GM12878 (cell line): Measurements from ENCODE around the gene SARDH. TPM values are rescaled to one million over a fixed set of nuclear protein-coding genes. Genes with fewer than 3 reads are reported as not detected.

ENCODE experiments used
- ATAC-seq: fragments of 200-7000 bp; cut with Tn5 transposase; 3 replicates; pipeline ENCODE4 v1.9.1; 2020; ENCODE audit warnings: mild to moderate bottlenecking, moderate library complexity
- BruUV-seq: library from RNA; stranded (reverse); fragments of 400-500 nt; replicated peaks from 2 replicates; lab custom pipeline; 2021; lab: Mats Ljungman, UMichigan
- CTCF ChIA-PET: fragments of 300-600 bp; sonication (Branson Sonifier 250); formaldehyde crosslinking; extraction: SDS; loops from one replicate; lab custom pipeline; 2021; ENCODE audit warnings: inconsistent platforms; lab: Yijun Ruan, JAX
- POLR2A ChIA-PET: fragments of 350-600 bp; formaldehyde crosslinking; extraction: SDS; loops from one replicate; lab custom pipeline; 2021; ENCODE audit warnings: inconsistent platforms; lab: Charles Lee
- RAD21 ChIA-PET: fragments of 300-600 bp; sonication (Branson Sonifier 250); formaldehyde crosslinking; loops from one replicate; lab custom pipeline; 2023; ENCODE audit warnings: antibody characterized with exemption; ENCODE audit not compliant: unreplicated experiment; lab: Charles Lee
- SMC1A ChIA-PET: fragments of 300-600 bp; sonication (Branson Sonifier 250); formaldehyde crosslinking; loops from one replicate; lab custom pipeline; 2023; ENCODE audit not compliant: unreplicated experiment, uncharacterized antibody; lab: Charles Lee
- DNase-seq: peaks from one replicate; pipeline ENCODE4 v3.0.0-alpha.2; 2011; ENCODE audit warnings: low read depth, low spot score
- FAIRE-seq: peaks from 3 replicates; lab custom pipeline; 2011; peaks lifted over from hg19 to GRCh38; lab: Jason Lieb, UNC
- H2AFZ ChIP-seq: 2 replicates; pipeline ENCODE4 v1.6.0; 2011; ENCODE audit warnings: low read depth, low read length, control low read depth; ENCODE audit not compliant: control insufficient read depth
- H3K27ac ChIP-seq: 2 replicates; pipeline ENCODE4 v1.5.1; 2011; ENCODE audit warnings: control low read depth; ENCODE audit not compliant: control insufficient read depth, insufficient read depth
- H3K27me3 ChIP-seq, 2 experiments: replicated peaks in 1 of 2; 2 replicates each; pipeline versions ENCODE4 v1.6.0 to v1.6.1; 2011; ENCODE audit warnings: low read length in 1 of 2; ENCODE audit not compliant: control insufficient read depth in 2 of 2, insufficient read depth in 2 of 2
- H3K36me3 ChIP-seq, 2 experiments: 2 replicates each; pipeline ENCODE4 v1.5.1; 2011; ENCODE audit warnings: low read length in 1 of 2; ENCODE audit not compliant: control insufficient read depth in 2 of 2, insufficient read depth in 2 of 2
- H3K4me1 ChIP-seq: 2 replicates; pipeline ENCODE4 v1.6.1; 2011; ENCODE audit warnings: mild to moderate bottlenecking, low read length, moderate library complexity, mixed read lengths; ENCODE audit not compliant: control insufficient read depth, insufficient read depth
- H3K4me2 ChIP-seq: 2 replicates; pipeline ENCODE4 v1.6.0; 2011; ENCODE audit warnings: control low read depth; ENCODE audit not compliant: control insufficient read depth, insufficient read depth
- H3K4me3 ChIP-seq: fragments of 200-600 bp; sonication (generic); 2 replicates; pipeline ENCODE4 v1.5.1; 2016
- H3K79me2 ChIP-seq: 2 replicates; pipeline ENCODE4 v1.6.0; 2011; ENCODE audit warnings: low read length; ENCODE audit not compliant: control insufficient read depth, insufficient read depth
- H3K9ac ChIP-seq: 2 replicates; pipeline ENCODE4 v1.8.0; 2011; ENCODE audit warnings: low read length, control low read depth, mixed read lengths; ENCODE audit not compliant: control insufficient read depth, insufficient read depth
- H3K9me3 ChIP-seq: replicated peaks from 3 replicates; pipeline ENCODE4 v1.5.1; 2011; ENCODE audit warnings: mild to moderate bottlenecking, low read length; ENCODE audit not compliant: control insufficient read depth, insufficient read depth
- H4K20me1 ChIP-seq: 2 replicates; pipeline ENCODE4 v1.6.0; 2011; ENCODE audit not compliant: control insufficient read depth, insufficient read depth
- BRCA1 ChIP-seq: IDR thresholded peaks from 2 replicates; pipeline ENCODE4 v1.6.1; 2011; ENCODE audit warnings: low read depth, low read length, improper control_type of control experiment
- EGR1 ChIP-seq, 2 experiments: IDR thresholded peaks; 1 replicate in 1 of 2; 2 replicates in 1 of 2; pipeline ENCODE4 v1.6.1; 2011 to 2012; ENCODE audit warnings: low read depth in 2 of 2, low read length in 2 of 2, borderline replicate concordance in 1 of 2, mild to moderate bottlenecking in 1 of 2, moderate library complexity in 1 of 2
- EZH2 ChIP-seq: IDR thresholded peaks from 2 replicates; pipeline ENCODE4 v1.6.1; 2012; ENCODE audit warnings: low read depth, mild to moderate bottlenecking, control low read depth, inconsistent platforms, low read length, borderline replicate concordance; ENCODE audit not compliant: control insufficient read depth
- KLF5 ChIP-seq: fragments of 450-650 bp; IDR thresholded peaks from 2 replicates; pipeline ENCODE4 v1.6.1; 2014; ENCODE audit warnings: mild to moderate bottlenecking; ENCODE audit not compliant: partially characterized antibody
- MTA2 ChIP-seq: fragments of 450-650 bp; IDR thresholded peaks from 2 replicates; pipeline ENCODE4 v1.6.1; 2016; ENCODE audit warnings: low read depth, mild to moderate bottlenecking, moderate library complexity
- NBN ChIP-seq: fragments of 450-650 bp; IDR thresholded peaks from 2 replicates; pipeline ENCODE4 v1.6.1; 2016
- NFIC ChIP-seq: IDR thresholded peaks from 2 replicates; pipeline ENCODE4 v1.6.1; 2012; ENCODE audit warnings: low read depth, mild to moderate bottlenecking, inconsistent platforms, low read length, moderate library complexity
- NFYA ChIP-seq: IDR thresholded peaks from 2 replicates; pipeline ENCODE4 v1.6.1; 2011; ENCODE audit warnings: low read depth, mild to moderate bottlenecking, low read length, improper control_type of control experiment, borderline replicate concordance
- NR2C1 ChIP-seq: fragments of 450-650 bp; IDR thresholded peaks from 2 replicates; pipeline ENCODE4 v1.6.1; 2017; ENCODE audit warnings: antibody characterized with exemption, mild to moderate bottlenecking, moderate library complexity
- SMAD5 ChIP-seq: IDR thresholded peaks from 2 replicates; pipeline ENCODE4 v1.6.1; 2016; ENCODE audit warnings: antibody characterized with exemption, low read depth
- SMARCA5 ChIP-seq: fragments of 450-650 bp; IDR thresholded peaks from 2 replicates; pipeline ENCODE4 v1.6.1; 2017; ENCODE audit warnings: mild to moderate bottlenecking
- SMC3 ChIP-seq: IDR thresholded peaks from 2 replicates; pipeline ENCODE4 v1.6.1; 2011; ENCODE audit warnings: low read length, improper control_type of control experiment, borderline replicate concordance
- SRF ChIP-seq, 2 experiments: IDR thresholded peaks; 2 replicates each; pipeline ENCODE4 v1.6.1; 2011; ENCODE audit warnings: low read depth in 2 of 2, low read length in 2 of 2, mild to moderate bottlenecking in 1 of 2, moderate library complexity in 1 of 2
- ZNF384 ChIP-seq: IDR thresholded peaks from 2 replicates; pipeline ENCODE4 v1.6.1; 2012; ENCODE audit warnings: low read depth, mild to moderate bottlenecking, low read length, improper control_type of control experiment, borderline replicate concordance
- WGBS: methylation state at CpG from one replicate; pipeline ENCODE4 v1.1.6; 2016; ENCODE audit warnings: low lambda C conversion rate; ENCODE audit not compliant: insufficient replicate concordance, insufficient coverage; ENCODE audit errors: missing lambda C conversion rate; 5-methylcytosine and 5-hydroxymethylcytosine counted together
- in situ Hi-C: fragments of 300-500 bp; cut with MboI; formaldehyde crosslinking; loops from 9 replicates; pipeline ENCODE4 v1.14.3; 2018; ENCODE audit warnings: mixed read lengths
- intact Hi-C: fragments of 100-400 bp; cut with micrococcal nuclease; formaldehyde crosslinking; loops from one replicate; pipeline ENCODE4 v1.14.2; 2022; ENCODE audit not compliant: unreplicated experiment
- polyA plus RNA-seq, 11 experiments: library from polyadenylated mRNA; depleted of rRNA in 4 of 11; unstranded in 6 of 11; stranded (reverse) in 5 of 11; fragments of >200 nt; fragmentation: Nextera tagmentation in 4 of 11; fragmentation: Illumina TruSeq in 1 of 11; extraction: Ambion mirVana in 4 of 11; extraction: Trizol in 1 of 11; gene quantifications; 1 replicate in 1 of 11; 2 replicates in 10 of 11; pipeline versions ENCODE4 v1.2.1 to v1.2.3, GENCODE V29; 2011 to 2016; ENCODE audit warnings: inconsistent platforms in 2 of 11, missing spikeins in 2 of 11, low read depth in 1 of 11
- total RNA-seq, 4 experiments: library from RNA; depleted of rRNA in 3 of 4; stranded (reverse); fragments of >200 nt in 3 of 4; fragmentation: Illumina TruSeq in 1 of 4; extraction: Trizol in 1 of 4; gene quantifications; 2 replicates each; pipeline versions ENCODE4 v1.2.1 to v1.2.3, GENCODE V29; 2013 to 2021
- TF ChIP-seq, protein P1 (sequence below): fragments of 450-650 bp; IDR thresholded peaks from 2 replicates; pipeline ENCODE4 v1.6.1; 2017; ENCODE audit warnings: borderline replicate concordance
- TF ChIP-seq, protein P2 (sequence below): fragments of 450-650 bp; formaldehyde crosslinking; IDR thresholded peaks from 2 replicates; pipeline ENCODE4 v1.4.0; 2022; ENCODE audit warnings: mild to moderate bottlenecking, moderate library complexity

SARDH gene
- total and polyA plus RNA-seq, 10 of the 15 experiments (the other 5 are each of a cell fraction or from before 2014, with no cell fraction given), result 0.03 to 0.15 (median 0.10) TPM; not detected in 6

DNA sequence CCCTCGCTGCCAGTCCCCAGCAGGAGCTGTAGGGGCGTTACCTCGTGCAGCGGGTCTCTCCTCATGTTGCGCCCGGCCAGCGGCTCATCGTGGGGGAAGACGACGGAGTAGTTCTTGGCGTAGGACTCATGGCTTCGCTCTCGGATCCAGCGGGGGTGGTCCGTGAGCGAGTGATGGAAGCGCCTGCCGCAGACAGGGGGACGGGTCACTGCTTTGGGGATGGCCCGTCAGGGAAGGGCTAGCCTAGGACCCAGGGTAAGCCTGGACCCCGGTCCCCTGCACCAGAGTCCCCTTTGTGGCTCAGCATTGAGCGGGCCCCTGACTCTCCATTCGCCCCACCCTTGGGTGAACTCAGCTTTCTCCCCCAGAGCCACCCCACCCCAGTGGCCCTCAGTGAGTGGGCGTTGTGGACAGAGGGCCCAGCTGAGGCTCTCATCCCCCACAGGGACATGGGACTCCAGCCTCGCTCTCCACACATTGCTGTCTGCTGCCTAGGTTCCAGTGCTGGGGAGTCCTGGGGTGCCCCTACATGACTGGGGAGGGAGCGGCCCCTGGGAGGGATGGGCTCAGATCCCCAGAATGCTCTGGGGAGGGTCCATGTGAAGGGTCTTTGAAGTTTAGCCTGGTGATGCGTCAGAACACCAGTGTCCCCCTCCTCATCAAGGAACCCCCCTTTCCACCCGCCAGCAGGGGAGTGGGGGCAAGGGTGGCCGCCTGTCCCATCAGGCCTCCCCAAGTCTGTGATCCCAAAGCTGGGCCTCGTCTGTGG is 29.7 kb downstream of the SARDH start:
- Histone ChIP-seq H3K4me1 (peaks cover 4% of the 10 kb centered on the region), H3K9ac (no peak overlapping the region), H3K27ac (no peak overlapping the region), H3K4me2 (no peak overlapping the region), H4K20me1 (no peaks in the 10 kb centered on the region), H3K4me3 (no peak overlapping the region), H3K79me2 (no peaks in the 10 kb centered on the region), H3K9me3 (no peaks in the 10 kb centered on the region), H2AFZ (no peak overlapping the region), H3K27me3 (peaks cover 0 to 5% of the 10 kb centered on the region in 2 experiments; a peak in 3 of 4 replicates), H3K36me3 (no peaks in the 10 kb centered on the region)
- DNase-seq (no peak), FAIRE-seq (no peak), ATAC-seq (no peak)
- WGBS, result 59% methylated on average over 30 of the region's 30 CpGs
- in situ Hi-C loops (no loop called here), intact Hi-C loops (no loop called here)
- CTCF ChIA-PET, result interaction anchor here (0.8 to 1.6 kb wide), 2 partner anchors 19 to 27 kb away, joined by 3 to 6 read pairs; no protein-coding TSS in a partner anchor
- BruUV-seq, result no TSS peak
- POLR2A ChIA-PET, result no interaction called here
- RAD21 ChIA-PET, result no interaction called here
- SMC1A ChIA-PET, result no interaction called here
- TF ChIP-seq SMARCA5, result no peak
- TF ChIP-seq EGR1 (IDR thresholded peaks at IDR 0.05; ENCODE audit: borderline replicate concordance in 1 of 2, low read depth in 2 of 2, low read length in 2 of 2), result no peak
- no peak for TF ChIP-seq KLF5
- no peak for TF ChIP-seq NFYA
- no peak for TF ChIP-seq NR2C1
- TF ChIP-seq, protein P1, sequence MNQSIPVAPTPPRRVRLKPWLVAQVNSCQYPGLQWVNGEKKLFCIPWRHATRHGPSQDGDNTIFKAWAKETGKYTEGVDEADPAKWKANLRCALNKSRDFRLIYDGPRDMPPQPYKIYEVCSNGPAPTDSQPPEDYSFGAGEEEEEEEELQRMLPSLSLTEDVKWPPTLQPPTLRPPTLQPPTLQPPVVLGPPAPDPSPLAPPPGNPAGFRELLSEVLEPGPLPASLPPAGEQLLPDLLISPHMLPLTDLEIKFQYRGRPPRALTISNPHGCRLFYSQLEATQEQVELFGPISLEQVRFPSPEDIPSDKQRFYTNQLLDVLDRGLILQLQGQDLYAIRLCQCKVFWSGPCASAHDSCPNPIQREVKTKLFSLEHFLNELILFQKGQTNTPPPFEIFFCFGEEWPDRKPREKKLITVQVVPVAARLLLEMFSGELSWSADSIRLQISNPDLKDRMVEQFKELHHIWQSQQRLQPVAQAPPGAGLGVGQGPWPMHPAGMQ, result no peak
- TF ChIP-seq, protein P2, sequence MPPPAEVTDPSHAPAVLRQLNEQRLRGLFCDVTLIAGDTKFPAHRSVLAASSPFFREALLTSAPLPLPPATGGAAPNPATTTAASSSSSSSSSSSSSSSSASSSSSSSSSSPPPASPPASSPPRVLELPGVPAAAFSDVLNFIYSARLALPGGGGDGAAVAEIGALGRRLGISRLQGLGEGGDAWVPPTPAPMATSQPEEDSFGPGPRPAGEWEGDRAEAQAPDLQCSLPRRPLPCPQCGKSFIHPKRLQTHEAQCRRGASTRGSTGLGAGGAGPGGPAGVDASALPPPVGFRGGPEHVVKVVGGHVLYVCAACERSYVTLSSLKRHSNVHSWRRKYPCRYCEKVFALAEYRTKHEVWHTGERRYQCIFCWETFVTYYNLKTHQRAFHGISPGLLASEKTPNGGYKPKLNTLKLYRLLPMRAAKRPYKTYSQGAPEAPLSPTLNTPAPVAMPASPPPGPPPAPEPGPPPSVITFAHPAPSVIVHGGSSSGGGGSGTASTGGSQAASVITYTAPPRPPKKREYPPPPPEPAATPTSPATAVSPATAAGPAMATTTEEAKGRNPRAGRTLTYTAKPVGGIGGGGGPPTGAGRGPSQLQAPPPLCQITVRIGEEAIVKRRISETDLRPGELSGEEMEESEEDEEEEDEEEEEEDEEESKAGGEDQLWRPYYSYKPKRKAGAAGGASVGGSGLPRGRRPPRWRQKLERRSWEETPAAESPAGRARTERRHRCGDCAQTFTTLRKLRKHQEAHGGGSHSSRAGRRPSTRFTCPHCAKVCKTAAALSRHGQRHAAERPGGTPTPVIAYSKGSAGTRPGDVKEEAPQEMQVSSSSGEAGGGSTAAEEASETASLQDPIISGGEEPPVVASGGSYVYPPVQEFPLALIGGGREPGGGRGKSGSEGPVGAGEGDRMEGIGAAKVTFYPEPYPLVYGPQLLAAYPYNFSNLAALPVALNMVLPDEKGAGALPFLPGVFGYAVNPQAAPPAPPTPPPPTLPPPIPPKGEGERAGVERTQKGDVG, result no peak
- TF ChIP-seq ZNF384, result no peak
- TF ChIP-seq MTA2, result no peak
- TF ChIP-seq NFIC, result no peak
- TF ChIP-seq SRF (IDR thresholded peaks at IDR 0.05; ENCODE audit: low read depth in 2 of 2, low read length in 2 of 2), result no peak
- TF ChIP-seq SMC3, result no peak
- TF ChIP-seq NBN, result no peak
- no peak for TF ChIP-seq EZH2
- no peak for TF ChIP-seq SMAD5
- no peak for TF ChIP-seq BRCA1
